NB4 (cell line): ENCODE measurements around the gene PDE5A.

Experiments
- CTCF ChIP-seq: IDR thresholded peaks from one replicate; pipeline ENCODE4 v1.5.1; 2012; ENCODE audit warnings: low read depth, low read length
- MAX ChIP-seq: IDR thresholded peaks from 2 replicates; pipeline ENCODE4 v1.6.1; 2011; ENCODE audit warnings: low read depth, low read length
- POLR2A ChIP-seq: IDR thresholded peaks from 2 replicates; pipeline ENCODE4 v1.6.1; 2011; ENCODE audit warnings: mild to moderate bottlenecking; ENCODE audit not compliant: insufficient read length; ENCODE audit errors: extremely low read depth

GRCh38 chr4:119628281-119629141 lies at the start of gene PDE5A:
- TF ChIP-seq POLR2A (no peak), CTCF (peak; percentile 42), MAX (0 out of 2 replicates have a peak, but pooled peaks have one; percentile 5)
